ENCODE data around the gene PPM1F.
"Not testable (repeated sequence)": the region's sequence is repeated elsewhere in the genome, so short reads cannot be mapped to it uniquely, and the experiment has no call there.

The PPM1F gene

DNA sequence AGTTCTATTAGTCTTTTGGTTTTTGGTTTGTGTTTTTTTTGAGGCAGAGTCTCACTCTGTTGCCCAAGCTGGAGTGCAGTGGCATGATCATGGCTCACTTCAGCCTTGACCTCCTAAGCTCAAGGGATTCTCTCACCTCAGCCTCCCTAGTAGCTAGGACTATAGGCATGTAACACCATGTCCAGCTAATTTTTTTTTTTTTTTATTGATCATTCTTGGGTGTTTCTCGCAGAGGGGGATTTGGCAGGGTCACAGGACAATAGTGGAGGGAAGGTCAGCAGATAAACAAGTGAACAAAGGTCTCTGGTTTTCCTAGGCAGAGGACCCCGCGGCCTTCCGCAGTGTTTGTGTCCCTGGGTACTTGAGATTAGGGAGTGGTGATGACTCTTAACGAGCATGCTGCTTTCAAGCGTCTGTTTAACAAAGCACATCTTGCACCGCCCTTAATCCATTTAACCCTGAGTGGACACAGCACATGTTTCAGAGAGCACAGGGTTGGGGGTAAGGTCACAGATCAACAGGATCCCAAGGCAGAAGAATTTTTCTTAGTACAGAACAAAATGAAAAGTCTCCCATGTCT lies 69.8 kb downstream of the PPM1F start:
- H3K27ac ChIP-seq (ENCODE audit: low read depth, low read length); H3K79me2 ChIP-seq (ENCODE audit: control insufficient read depth, insufficient read depth, low read length, unreplicated experiment); H3K27me3 ChIP-seq (ENCODE audit: insufficient read depth, low read length); H2AFZ ChIP-seq (ENCODE audit: low read length, unreplicated experiment); H3K36me3 ChIP-seq (ENCODE audit: insufficient read depth, low read length); H3K4me1 ChIP-seq (ENCODE audit: control insufficient read depth, insufficient read depth, low read length, unreplicated experiment); H3K4me3 ChIP-seq (ENCODE audit: low read depth, low read length): not testable (repeated sequence)

DNA sequence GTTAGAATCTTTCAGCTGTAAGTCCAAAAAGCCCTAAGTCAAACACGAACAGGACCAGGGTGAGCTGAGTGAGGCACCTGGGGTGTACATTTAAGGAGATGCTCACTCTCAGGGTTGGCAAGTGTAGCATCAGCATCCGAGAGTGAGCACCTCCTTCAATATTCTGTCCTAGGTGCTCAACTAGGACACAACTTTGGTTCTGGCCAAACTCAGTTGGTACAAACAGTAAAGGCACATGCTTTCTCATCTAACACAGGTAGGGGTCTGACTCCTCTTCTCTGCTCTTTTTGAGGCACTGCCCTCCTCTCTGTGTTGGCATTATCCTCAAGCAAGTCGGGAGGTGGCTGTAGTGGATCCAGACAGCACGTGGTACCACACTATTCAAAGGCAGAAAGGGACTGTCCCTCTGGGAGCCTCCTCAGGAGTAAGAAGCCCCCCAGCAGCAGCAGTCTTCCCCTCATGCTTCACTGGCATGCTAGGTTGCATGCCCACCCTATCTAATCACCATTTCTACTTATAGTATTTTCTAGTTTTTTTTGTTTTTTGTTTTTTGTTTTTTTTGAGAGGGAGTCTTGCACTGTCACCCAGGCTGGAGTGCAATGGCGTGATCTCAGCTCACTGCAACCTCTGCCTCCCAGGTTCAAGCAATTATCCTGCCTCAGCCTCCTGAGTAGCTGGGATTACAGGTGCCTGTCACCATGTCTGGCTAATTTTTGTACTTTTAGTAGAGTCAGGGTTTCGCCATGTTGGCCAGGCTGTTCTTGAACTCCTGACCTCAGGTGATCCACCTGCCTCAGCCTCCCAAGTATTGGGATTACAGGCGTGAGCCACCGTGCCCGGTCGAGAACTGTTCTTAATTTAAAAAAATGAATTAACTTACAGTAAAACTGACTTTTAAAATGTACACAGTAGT lies 70.6 kb downstream of the PPM1F start:
- no peaks in the 10 kb centered on the region for H3K79me2 ChIP-seq (ENCODE audit: control insufficient read depth, insufficient read depth, low read length, unreplicated experiment)
- H3K27ac ChIP-seq (ENCODE audit: low read depth, low read length) = no peak overlapping the region
- no peaks in the 10 kb centered on the region for H3K36me3 ChIP-seq (ENCODE audit: insufficient read depth, low read length)
- H3K27me3 ChIP-seq (ENCODE audit: insufficient read depth, low read length) = no peaks in the 10 kb centered on the region
- no peak overlapping the region for H3K4me3 ChIP-seq (ENCODE audit: low read depth, low read length)
- H3K4me1 ChIP-seq (ENCODE audit: control insufficient read depth, insufficient read depth, low read length, unreplicated experiment) = no peaks in the 10 kb centered on the region
- H2AFZ ChIP-seq (ENCODE audit: low read length, unreplicated experiment) = no peak overlapping the region

DNA sequence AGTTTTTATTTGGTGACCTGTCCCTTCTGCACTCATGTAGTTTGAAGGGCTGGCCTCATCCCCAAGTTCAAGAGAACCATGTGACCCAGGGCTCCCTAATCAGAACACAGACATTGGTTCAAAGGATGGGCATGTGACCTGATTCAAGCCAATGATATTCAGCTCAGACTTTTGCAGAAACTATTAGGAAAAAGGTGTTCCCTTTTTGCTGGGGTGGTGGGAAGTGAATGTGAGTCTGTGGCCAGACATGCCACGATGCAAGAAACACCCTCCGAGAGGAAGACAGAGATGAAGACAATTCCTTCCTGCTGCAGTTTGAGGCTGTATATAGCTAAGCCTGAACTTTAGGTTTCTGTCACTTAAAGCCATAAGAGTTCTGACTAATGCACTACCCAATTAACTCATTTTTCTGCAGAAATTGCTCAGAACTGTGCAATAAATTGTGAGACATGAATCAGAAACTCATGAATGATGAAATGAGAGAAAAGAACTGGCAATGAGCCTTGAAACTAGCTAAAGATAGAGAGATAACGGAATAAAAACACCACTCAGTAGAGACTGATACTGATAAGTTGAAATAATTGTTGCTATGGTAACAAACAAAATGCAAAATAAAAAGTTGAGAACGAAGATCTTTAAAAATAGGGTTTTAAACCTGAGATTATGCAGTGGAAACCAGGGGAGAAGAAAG lies 76.0 kb downstream of the PPM1F start:
- Histone ChIP-seq H3K27me3 (ENCODE audit: insufficient read depth, low read length) (no peaks in the 10 kb centered on the region), H3K27ac (ENCODE audit: low read depth, low read length) (peak overlapping the region; percentile 64), H3K36me3 (ENCODE audit: insufficient read depth, low read length) (no peaks in the 10 kb centered on the region), H3K79me2 (ENCODE audit: control insufficient read depth, insufficient read depth, low read length, unreplicated experiment) (no peaks in the 10 kb centered on the region), H3K4me3 (ENCODE audit: low read depth, low read length) (no peak overlapping the region), H3K4me1 (ENCODE audit: control insufficient read depth, insufficient read depth, low read length, unreplicated experiment) (peaks cover 4% of the 10 kb centered on the region), H2AFZ (ENCODE audit: low read length, unreplicated experiment) (no peak overlapping the region)

DNA sequence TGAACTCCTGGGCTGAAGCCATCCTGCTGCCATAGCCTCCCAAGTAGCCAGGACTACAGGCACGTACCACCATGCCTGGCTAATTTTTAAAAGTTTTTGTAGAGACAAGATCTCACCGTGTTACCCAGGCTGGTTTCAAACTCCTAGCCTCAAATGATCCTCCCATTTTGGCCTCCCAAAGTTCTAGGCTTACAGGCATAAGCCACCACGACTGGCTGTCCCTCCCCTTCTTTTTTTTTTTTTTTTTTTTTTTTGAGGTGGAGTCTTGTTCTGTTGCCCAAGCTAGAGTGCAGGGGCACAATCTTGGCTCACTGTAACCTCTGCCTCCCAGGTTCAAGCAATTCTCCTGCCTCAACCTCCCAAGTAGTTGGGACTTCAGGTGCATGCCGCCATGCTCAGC lies 77.7 kb downstream of the PPM1F start:
- not testable (repeated sequence) for H3K4me3 ChIP-seq (ENCODE audit: low read depth, low read length); H3K27me3 ChIP-seq (ENCODE audit: insufficient read depth, low read length); H3K4me1 ChIP-seq (ENCODE audit: control insufficient read depth, insufficient read depth, low read length, unreplicated experiment); H3K79me2 ChIP-seq (ENCODE audit: control insufficient read depth, insufficient read depth, low read length, unreplicated experiment); H3K27ac ChIP-seq (ENCODE audit: low read depth, low read length); H3K36me3 ChIP-seq (ENCODE audit: insufficient read depth, low read length); H2AFZ ChIP-seq (ENCODE audit: low read length, unreplicated experiment)

DNA sequence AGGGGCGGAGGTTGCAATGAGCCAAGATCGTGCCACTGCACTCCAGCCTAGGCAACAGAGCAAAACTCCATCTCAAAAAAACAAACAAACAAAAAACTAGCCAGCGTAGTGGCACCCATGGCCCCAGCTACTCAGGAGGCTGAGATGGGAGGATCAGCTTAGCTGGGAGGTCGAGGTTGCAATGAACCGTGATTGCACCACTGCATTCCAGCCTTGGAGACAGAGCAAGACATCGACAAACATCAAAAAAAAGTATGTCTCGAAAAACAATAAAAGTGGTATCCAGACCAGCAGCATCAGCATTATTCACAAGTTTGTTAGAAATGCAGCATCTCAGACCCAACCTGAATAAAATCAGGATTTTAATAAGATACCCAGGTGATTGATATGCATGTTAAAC lies 79.0 kb downstream of the PPM1F start:
- Histone ChIP-seq H3K27me3 (ENCODE audit: insufficient read depth, low read length) (no peaks in the 10 kb centered on the region), H3K27ac (ENCODE audit: low read depth, low read length) (no peak overlapping the region)

DNA sequence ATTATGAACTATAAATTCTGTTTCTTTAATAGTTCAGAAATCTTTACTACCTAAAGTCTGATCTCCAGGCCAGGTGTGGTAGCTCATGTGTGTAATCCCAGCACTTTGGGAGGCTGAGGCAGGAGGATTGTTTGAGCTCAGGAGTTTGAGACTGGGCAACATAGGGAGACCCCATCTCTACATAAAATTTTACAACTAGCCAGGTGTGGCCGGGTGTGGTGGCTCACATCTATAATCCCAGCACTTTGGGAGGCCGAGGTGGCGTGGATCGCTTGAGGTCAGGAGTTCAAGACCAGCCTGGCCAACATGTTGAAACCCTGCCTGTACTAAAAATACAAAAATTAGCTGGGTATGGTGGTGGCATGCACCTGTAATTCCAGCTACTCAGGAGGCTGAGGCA lies 79.9 kb downstream of the PPM1F start:
- H3K4me3 ChIP-seq (ENCODE audit: low read depth, low read length); H3K27me3 ChIP-seq (ENCODE audit: insufficient read depth, low read length); H3K36me3 ChIP-seq (ENCODE audit: insufficient read depth, low read length); H2AFZ ChIP-seq (ENCODE audit: low read length, unreplicated experiment); H3K27ac ChIP-seq (ENCODE audit: low read depth, low read length); H3K79me2 ChIP-seq (ENCODE audit: control insufficient read depth, insufficient read depth, low read length, unreplicated experiment): not testable (repeated sequence)
- H3K4me1 ChIP-seq (ENCODE audit: control insufficient read depth, insufficient read depth, low read length, unreplicated experiment) = peaks cover 12% of the 10 kb centered on the region

More for the DNA sequence above, 79.0 kb downstream of the PPM1F start:
- no peaks in the 10 kb centered on the region for H3K36me3 ChIP-seq (ENCODE audit: insufficient read depth, low read length)
- no peak overlapping the region for H3K4me3 ChIP-seq (ENCODE audit: low read depth, low read length)
- no peaks in the 10 kb centered on the region for H3K79me2 ChIP-seq (ENCODE audit: control insufficient read depth, insufficient read depth, low read length, unreplicated experiment)
- peaks cover 8% of the 10 kb centered on the region for H3K4me1 ChIP-seq (ENCODE audit: control insufficient read depth, insufficient read depth, low read length, unreplicated experiment)
- H2AFZ ChIP-seq (ENCODE audit: low read length, unreplicated experiment) = no peak overlapping the region
